PFSK-1 (cell line): ENCODE data around the gene NR0B2.

Experiments used
- FOXP2 ChIP-seq: optimal IDR thresholded peaks from 2 replicates; pipeline ENCODE3; 2011; ENCODE audit warnings: borderline replicate concordance, control low read depth, inconsistent platforms; ENCODE audit not compliant: insufficient read depth; ENCODE audit errors: extremely low read length, extremely low read depth
- POLR2AphosphoS5 ChIP-seq: IDR thresholded peaks from 2 replicates; pipeline ENCODE4 v1.6.1; 2012; ENCODE audit warnings: low read depth, mild to moderate bottlenecking, control low read depth, low read length, moderate library complexity
- SIN3A ChIP-seq: IDR thresholded peaks from 2 replicates; pipeline ENCODE4 v1.6.1; 2012; ENCODE audit warnings: mild to moderate bottlenecking, low read length, moderate library complexity, borderline replicate concordance; ENCODE audit not compliant: insufficient read depth
- TAF1 ChIP-seq: IDR thresholded peaks from 2 replicates; pipeline ENCODE4 v1.6.1; 2012; ENCODE audit warnings: low read length, control low read depth, borderline replicate concordance; ENCODE audit not compliant: insufficient read depth
- TF ChIP-seq, protein P1 (sequence below), 2 experiments: IDR thresholded peaks; 2 replicates each; pipeline versions ENCODE4 v1.6.1 to v1.8.0; 2011 to 2012; ENCODE audit warnings: low read depth in 2 of 2, low read length in 2 of 2, control low read depth in 1 of 2, inconsistent platforms in 1 of 2, mild to moderate bottlenecking in 1 of 2, moderate library complexity in 1 of 2; ENCODE audit not compliant: insufficient read depth in 1 of 2

Gene NR0B2

DNA sequence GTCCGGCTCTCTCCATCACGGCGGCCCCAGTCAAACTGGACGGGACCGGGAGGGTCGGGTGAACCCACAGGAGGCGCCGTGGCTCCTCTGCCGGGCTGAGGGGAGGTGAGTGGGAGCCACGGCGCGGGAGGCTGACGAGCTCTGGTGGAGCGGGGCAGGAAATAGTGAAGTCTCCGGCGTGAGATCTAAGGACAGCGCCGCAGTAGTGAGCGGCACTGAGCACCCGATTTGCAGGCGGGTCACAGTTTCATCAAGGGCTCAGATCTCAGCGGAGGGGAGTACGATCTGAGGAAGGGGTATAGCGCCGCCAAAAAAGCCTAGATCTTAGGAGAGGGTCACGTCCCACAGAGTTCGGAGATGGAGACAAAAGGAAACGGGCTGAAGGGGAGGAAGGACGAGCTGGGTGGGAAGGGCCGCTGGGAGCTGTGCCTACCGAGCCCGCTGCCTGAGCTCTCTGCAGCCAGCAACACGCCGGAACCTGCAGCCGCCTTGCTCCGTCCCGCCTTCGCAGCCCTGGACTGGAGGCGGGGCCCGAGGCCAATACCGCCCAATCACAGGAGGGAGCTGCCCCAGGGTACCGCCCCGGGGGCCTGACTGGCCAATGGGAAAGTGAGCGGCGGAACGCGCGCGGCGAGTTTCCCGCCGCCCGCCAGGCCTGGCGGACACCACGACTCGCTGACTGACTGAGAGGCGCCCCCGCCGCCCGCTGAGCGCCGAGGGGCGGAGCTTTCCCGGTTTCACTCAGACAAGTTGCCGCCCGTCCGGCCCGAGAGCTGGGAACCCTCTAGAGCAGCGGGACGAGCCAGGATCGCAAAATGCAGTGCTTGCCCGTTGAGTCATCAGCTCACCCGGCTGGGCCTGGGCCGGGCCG lies 48.9 kb downstream of the NR0B2 start:
- peak; percentile 82 for TF ChIP-seq POLR2AphosphoS5
- TF ChIP-seq, protein P1, sequence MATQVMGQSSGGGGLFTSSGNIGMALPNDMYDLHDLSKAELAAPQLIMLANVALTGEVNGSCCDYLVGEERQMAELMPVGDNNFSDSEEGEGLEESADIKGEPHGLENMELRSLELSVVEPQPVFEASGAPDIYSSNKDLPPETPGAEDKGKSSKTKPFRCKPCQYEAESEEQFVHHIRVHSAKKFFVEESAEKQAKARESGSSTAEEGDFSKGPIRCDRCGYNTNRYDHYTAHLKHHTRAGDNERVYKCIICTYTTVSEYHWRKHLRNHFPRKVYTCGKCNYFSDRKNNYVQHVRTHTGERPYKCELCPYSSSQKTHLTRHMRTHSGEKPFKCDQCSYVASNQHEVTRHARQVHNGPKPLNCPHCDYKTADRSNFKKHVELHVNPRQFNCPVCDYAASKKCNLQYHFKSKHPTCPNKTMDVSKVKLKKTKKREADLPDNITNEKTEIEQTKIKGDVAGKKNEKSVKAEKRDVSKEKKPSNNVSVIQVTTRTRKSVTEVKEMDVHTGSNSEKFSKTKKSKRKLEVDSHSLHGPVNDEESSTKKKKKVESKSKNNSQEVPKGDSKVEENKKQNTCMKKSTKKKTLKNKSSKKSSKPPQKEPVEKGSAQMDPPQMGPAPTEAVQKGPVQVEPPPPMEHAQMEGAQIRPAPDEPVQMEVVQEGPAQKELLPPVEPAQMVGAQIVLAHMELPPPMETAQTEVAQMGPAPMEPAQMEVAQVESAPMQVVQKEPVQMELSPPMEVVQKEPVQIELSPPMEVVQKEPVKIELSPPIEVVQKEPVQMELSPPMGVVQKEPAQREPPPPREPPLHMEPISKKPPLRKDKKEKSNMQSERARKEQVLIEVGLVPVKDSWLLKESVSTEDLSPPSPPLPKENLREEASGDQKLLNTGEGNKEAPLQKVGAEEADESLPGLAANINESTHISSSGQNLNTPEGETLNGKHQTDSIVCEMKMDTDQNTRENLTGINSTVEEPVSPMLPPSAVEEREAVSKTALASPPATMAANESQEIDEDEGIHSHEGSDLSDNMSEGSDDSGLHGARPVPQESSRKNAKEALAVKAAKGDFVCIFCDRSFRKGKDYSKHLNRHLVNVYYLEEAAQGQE (IDR thresholded peaks at IDR 0.05; ENCODE audit: insufficient read depth in 1 of 2, low read depth in 2 of 2, low read length in 2 of 2) = no peak

DNA sequence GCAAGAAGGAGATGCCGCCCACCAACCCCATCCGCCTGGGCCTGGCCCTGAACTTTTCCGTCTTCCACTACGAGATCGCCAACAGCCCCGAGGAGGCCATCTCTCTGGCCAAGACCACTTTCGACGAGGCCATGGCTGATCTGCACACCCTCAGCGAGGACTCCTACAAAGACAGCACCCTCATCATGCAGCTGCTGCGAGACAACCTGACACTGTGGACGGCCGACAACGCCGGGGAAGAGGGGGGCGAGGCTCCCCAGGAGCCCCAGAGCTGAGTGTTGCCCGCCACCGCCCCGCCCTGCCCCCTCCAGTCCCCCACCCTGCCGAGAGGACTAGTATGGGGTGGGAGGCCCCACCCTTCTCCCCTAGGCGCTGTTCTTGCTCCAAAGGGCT lies 50.1 kb downstream of the NR0B2 start:
- TF ChIP-seq TAF1 = no peak
- no peak for TF ChIP-seq FOXP2
- no peak for TF ChIP-seq POLR2AphosphoS5

GRCh38 chr1:26862781-26863684 lies 50.7 kb downstream of the NR0B2 start, which contains the start of gene SFN:
SFN (plus strand) TSS chr1:26863149; CDS start chr1:26863213, 64 bp downstream.
- TF ChIP-seq SIN3A (no peak), TAF1 (no peak), FOXP2 (no peak), POLR2AphosphoS5 (no peak)
- TF ChIP-seq, protein P1 (IDR thresholded peaks at IDR 0.05; ENCODE audit: insufficient read depth in 1 of 2, low read depth in 2 of 2, low read length in 2 of 2) = no peak

GRCh38 chr1:26861889-26862378 lies 51.8 kb downstream of the NR0B2 start:
- TF ChIP-seq TAF1 = no peak
- TF ChIP-seq FOXP2 = no peak
- TF ChIP-seq, protein P1 (IDR thresholded peaks at IDR 0.05; ENCODE audit: insufficient read depth in 1 of 2, low read depth in 2 of 2, low read length in 2 of 2) = no peak
- TF ChIP-seq SIN3A = no peak
- no peak for TF ChIP-seq POLR2AphosphoS5
